GM13977 (cell line): ENCODE measurements around the gene NFKBIL1.

Experiments used
- DNase-seq: peaks from one replicate; pipeline ENCODE4 v3.0.0; 2012; ENCODE audit warnings: low spot score
- CTCF ChIP-seq: IDR thresholded peaks from 2 replicates; pipeline ENCODE4 v1.5.1; 2012; ENCODE audit warnings: mild to moderate bottlenecking, control low read depth; ENCODE audit not compliant: insufficient read depth; ENCODE audit errors: extremely low read depth, missing control alignments
- in situ Hi-C: fragments of 300-500 bp; cut with MboI; formaldehyde crosslinking; loops from one replicate; pipeline ENCODE4 v1.12.0; 2022; ENCODE audit warnings: low sequenced_read_pairs, low pct_unique_long_range_greater_than_20kb, mixed read lengths, inconsistent platforms; ENCODE audit not compliant: unreplicated experiment

The NFKBIL1 gene

GRCh38 chr6:31530659-31531058 lies 16.7 kb upstream of the NFKBIL1 start:
- TF ChIP-seq CTCF: no peak
- DNase-seq: no peak
- in situ Hi-C loops: no loop called here

GRCh38 chr6:31531162-31531561 lies 16.2 kb upstream of the NFKBIL1 start:
- no peak for DNase-seq
- TF ChIP-seq CTCF: no peak
- in situ Hi-C loops: no loop called here

- DNase-seq: no peak
- no peak for TF ChIP-seq CTCF
- in situ Hi-C loops: no loop called here
These were observed 15.4 kb upstream of the NFKBIL1 start for GRCh38 chr6:31531771-31532643.

GRCh38 chr6:31532644-31533454 lies 14.6 kb upstream of the NFKBIL1 start:
- in situ Hi-C loops: no loop called here
- TF ChIP-seq CTCF: no peak
- DNase-seq: no peak

- in situ Hi-C loops: no loop called here
- TF ChIP-seq CTCF: no peak
- DNase-seq: no peak
These were observed 14.0 kb upstream of the NFKBIL1 start for GRCh38 chr6:31533455-31533841.

GRCh38 chr6:31534011-31534410 lies 13.4 kb upstream of the NFKBIL1 start:
- in situ Hi-C loops: no loop called here
- no peak for TF ChIP-seq CTCF
- DNase-seq: no peak
